GM12864 (cell line): Measurements from ENCODE around the gene PPIG.
A peak's percentile ranks its signal among the peaks of the same experiment; 100 is the strongest.

Source experiments
- DNase-seq: peaks from one replicate; pipeline ENCODE4 v3.0.0-alpha.2; 2011; ENCODE audit warnings: low read depth
- H3K4me3 ChIP-seq: 2 replicates; pipeline ENCODE4 v1.5.1; 2011; ENCODE audit warnings: mild to moderate bottlenecking, low read depth, low read length, control low read depth
- TF ChIP-seq, protein P1 (sequence below): IDR thresholded peaks from 2 replicates; pipeline ENCODE4 v1.5.1; 2011; ENCODE audit warnings: low read depth, mild to moderate bottlenecking, moderate library complexity, low read length, control low read depth, inconsistent platforms; ENCODE audit errors: missing control alignments

Gene PPIG

DNA sequence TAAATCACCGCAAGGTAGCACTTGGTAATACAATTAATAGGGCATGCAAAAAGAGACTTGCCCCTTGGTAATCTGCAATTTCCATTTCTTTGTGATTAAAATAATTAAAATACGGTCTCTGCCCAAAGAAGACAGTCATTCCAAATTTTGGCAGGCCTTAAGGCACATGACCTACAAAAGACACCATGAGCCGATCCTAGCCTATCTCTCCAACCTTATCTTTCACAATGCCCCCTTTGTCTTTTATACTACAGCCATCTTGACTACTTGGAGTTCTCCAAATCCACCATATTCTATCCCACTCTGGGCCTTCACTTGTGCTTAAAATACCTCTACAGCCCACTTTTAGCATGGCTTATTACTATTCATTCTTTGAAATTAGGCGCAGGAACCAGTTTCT is 86.8 kb downstream of the PPIG start:
- no peak for DNase-seq
- no peak overlapping the region for H3K4me3 ChIP-seq
- TF ChIP-seq, protein P1, sequence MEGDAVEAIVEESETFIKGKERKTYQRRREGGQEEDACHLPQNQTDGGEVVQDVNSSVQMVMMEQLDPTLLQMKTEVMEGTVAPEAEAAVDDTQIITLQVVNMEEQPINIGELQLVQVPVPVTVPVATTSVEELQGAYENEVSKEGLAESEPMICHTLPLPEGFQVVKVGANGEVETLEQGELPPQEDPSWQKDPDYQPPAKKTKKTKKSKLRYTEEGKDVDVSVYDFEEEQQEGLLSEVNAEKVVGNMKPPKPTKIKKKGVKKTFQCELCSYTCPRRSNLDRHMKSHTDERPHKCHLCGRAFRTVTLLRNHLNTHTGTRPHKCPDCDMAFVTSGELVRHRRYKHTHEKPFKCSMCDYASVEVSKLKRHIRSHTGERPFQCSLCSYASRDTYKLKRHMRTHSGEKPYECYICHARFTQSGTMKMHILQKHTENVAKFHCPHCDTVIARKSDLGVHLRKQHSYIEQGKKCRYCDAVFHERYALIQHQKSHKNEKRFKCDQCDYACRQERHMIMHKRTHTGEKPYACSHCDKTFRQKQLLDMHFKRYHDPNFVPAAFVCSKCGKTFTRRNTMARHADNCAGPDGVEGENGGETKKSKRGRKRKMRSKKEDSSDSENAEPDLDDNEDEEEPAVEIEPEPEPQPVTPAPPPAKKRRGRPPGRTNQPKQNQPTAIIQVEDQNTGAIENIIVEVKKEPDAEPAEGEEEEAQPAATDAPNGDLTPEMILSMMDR: no peak

DNA sequence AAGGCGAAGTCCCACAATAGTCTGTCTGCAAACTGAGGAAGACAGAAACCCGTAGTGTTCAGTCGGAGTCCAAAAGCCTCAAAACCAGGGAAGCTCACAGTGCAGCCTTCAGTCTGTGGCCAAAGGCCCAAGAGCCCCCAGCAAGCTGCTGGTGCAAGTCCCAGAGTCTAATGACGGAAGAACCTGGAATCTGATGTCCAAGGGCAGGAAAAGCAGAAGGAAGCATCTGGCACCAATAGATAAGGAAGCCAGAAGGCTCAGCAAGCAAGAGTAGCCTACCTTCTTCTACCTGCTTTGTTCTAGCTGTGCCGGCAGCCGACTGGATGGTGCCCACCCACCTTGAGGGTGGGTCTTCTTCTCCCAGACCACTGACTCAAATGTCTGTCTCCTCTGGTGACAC is 88.3 kb downstream of the PPIG start:
- H3K4me3 ChIP-seq: no peak overlapping the region
- no peak for DNase-seq
- TF ChIP-seq, protein P1: no peak

DNA sequence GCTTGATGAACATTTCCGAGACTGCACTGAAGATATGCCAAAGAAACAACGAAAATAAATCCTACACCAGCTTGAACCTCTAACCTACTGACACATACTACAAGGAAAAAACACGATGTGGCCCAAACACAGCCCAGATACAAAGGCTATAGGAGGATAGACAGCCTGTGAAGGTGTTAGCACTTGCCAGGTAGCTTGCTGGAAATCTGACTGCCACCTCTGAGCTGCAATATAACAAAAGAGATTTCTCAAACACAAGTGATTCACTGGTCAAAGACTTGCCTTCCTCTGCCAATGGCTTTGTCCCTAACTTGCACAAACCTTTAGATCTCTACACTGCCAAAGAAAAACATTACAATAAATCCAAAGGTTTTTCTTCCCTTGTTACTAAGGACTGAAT is 89.0 kb downstream of the PPIG start:
- no peak overlapping the region for H3K4me3 ChIP-seq
- no peak for DNase-seq
- TF ChIP-seq, protein P1: no peak

DNA sequence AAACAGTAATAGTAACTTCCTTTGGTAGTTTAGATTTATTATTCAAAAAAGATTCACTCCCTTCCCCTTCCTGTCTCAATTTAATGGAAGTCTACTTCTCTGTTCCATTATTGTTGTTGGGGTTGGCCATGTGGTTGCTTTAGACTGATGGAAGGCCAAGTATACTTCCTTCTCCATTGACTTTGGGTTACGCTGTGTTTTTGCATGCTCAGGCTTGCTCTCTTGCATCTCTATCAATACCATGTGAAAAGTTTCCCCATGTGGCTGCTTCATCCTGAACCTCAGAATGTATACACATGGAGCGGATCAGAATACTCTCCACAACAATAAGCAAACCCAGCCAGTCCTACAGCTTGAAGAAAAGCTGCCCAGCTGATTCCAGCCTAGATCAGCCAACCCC is 89.8 kb downstream of the PPIG start:
- no peak overlapping the region for H3K4me3 ChIP-seq
- TF ChIP-seq, protein P1: no peak
- no peak for DNase-seq

DNA sequence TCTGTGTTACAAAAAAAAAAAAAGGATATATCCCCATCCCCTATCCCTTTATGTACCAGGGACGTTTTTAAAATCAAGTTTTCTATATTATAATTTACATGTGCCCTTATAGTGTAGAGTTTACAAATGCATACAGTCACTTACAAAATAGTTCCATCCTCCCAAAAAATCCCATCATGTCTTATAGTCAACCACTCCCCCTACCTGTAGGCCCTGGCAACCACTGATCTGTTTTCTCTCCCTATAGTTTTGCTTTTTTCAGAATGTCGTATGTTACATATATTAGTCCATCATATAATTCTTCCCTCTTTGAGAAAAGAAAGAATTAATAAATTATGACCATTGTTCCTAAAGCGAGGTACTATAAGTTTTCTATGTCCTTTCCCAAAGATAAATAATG is 92.2 kb downstream of the PPIG start:
- no peak for DNase-seq
- H3K4me3 ChIP-seq: no peak overlapping the region
- TF ChIP-seq, protein P1: peak; percentile 38

DNA sequence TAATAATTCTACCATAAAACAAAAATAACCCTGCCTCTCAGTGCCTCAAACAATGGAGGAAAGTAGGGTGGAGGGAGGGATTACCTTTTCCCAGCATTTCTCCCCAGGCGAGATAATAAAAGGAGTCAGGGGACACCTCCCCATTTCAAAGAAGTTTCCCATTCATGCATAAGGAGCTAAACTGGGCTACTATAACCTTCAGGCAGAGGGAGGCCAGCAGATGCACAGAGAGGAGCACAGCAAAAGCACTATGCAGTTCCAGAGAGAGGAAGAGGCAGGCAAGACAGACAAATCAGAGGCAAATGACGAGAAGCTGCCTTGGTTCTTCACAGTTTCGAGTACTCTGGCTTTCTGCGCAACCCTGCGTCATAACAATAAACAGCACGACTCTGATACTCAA is 92.7 kb downstream of the PPIG start:
- TF ChIP-seq, protein P1: no peak
- DNase-seq: no peak

DNA sequence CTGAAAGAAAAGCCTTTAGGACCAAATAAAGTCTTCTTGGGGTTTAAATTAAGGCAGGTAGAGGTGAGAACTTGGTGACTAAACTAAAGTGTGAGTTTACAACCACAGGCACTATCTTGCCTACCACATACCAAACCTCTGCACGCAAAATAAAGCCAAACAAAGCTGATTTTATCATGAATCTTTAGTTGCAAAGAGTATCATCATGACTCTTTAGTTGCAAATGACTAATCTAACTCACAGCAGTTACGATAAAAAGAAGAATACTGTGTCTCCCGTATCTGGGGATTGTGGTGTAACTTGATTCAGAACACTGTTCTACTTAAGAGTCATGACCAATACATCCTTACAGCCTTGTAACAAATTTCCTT is 98.9 kb downstream of the PPIG start:
- no peak overlapping the region for H3K4me3 ChIP-seq
- no peak for DNase-seq
- TF ChIP-seq, protein P1: no peak

More for the DNA sequence above, 92.7 kb downstream of the PPIG start:
- H3K4me3 ChIP-seq: no peak overlapping the region
